Activated naive CD4-positive, alpha-beta T cell treated with anti-CD3 and anti-CD28 coated beads, Interleukin-2, amount 50 U/mL, for 72 hours (primary cell): Measurements from ENCODE around the gene CTNNBIP1. TPM values are rescaled to one million over a fixed set of nuclear protein-coding genes. Genes with fewer than 3 reads are reported as not detected.
A peak's percentile ranks its signal among the peaks of the same experiment; 100 is the strongest.

Source experiments
- ATAC-seq, 2 donors: fragments of 150-1000 bp; cut with Tn5 transposase; 2 replicates each; pipeline ENCODE4 v1.10.0; 2021; ENCODE audit warnings: mild to moderate bottlenecking in 2 of 2, moderate library complexity in 2 of 2
- DNase-seq, 2 donors: peaks; one replicate each; pipeline ENCODE4 v3.0.0; 2021 to 2022; ENCODE audit warnings: low spot score in 2 of 2
- H3K27ac Mint-ChIP-seq, 2 donors: one replicate each; pipeline ENCODE4 v1.8.0; 2022; ENCODE audit warnings: mild to moderate bottlenecking in 2 of 2, mixed read lengths in 2 of 2
- H3K36me3 Mint-ChIP-seq, 2 donors: one replicate each; pipeline ENCODE4 v1.8.0; 2022; ENCODE audit warnings: mixed read lengths in 2 of 2
- H3K9me3 Mint-ChIP-seq, 2 donors: one replicate each; pipeline ENCODE4 v1.8.0; 2022; ENCODE audit warnings: mixed read lengths in 2 of 2
- total RNA-seq, 2 donors: library from RNA; stranded (reverse); gene quantifications; one replicate each; pipeline ENCODE4 v1.2.3, GENCODE V29; 2022

CTNNBIP1 gene
- total RNA-seq, 2 donors from 2014 or later = 14.5 to 14.6 TPM

DNA sequence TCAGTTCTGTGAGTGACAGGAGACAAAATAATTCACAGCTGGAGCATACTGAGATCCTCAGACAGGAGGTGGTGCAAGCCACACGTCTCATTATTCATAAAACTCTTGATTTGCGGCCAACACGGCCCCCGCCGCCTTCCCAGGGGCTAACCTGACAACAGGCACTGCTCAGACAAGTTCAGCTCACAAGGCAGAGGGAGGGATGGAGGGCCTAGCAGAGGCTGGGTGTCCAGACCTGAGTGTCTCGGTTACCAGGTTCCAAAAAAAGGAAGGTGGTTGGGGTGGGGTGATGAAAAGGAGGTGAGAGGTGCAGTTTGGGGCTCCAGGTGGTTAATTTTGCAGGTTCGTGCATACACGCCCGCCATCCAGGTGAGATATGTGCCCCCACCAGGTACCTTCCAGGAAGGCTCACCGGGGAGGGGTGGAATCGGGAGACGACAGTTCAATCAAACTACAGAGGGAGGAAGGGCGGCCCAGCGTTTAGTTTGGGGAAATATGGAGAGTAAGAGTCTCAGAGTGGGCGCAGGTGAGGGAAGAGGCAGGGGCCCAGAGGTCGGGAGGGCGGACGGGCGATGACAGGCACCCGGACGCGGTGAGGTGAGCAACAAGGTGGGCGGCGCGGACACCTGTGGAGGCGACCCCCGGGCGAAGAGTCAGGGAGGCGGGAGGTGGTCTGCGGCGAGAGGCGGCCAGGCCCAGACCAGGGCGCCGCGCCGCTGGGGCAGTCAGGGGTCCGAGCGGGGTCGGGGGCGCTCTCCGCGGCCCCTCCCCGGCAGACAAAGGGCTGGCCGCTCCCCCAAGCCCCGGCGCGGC lies 629 bp downstream of the CTNNBIP1 start:
- Mint-ChIP-seq H3K9me3 (no peaks in the 10 kb centered on the region), H3K36me3 (peaks cover 6 to 12% of the 10 kb centered on the region in 2 donors), H3K27ac (peak overlapping the region; percentile 95 to 99)
- ATAC-seq (peak in 1 of 2 donors; percentile 2), DNase-seq (peak; percentile 56 to 70)

DNA sequence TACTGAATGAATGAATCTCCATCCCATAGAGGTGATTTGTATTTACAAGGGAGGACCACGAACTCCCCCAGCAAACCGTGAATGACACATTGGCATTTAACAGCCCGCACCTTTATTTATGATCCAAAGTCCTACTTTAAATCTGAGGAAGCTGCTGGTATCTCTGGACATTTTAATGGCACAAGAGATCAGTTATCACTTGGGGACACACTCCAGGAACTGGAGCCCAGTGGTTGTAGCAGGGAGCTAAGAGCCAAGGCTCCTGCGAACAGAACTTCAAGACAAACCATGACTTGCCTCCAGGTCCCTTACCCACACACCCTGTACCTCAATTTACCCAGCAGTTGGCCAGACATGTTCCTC lies 1.2 kb downstream of the CTNNBIP1 start:
- ATAC-seq = no peak
- Mint-ChIP-seq H3K27ac (peak overlapping the region; percentile 95 to 99), H3K36me3 (peaks cover 6 to 12% of the 10 kb centered on the region in 2 donors), H3K9me3 (no peaks in the 10 kb centered on the region)
- DNase-seq = no peak

DNA sequence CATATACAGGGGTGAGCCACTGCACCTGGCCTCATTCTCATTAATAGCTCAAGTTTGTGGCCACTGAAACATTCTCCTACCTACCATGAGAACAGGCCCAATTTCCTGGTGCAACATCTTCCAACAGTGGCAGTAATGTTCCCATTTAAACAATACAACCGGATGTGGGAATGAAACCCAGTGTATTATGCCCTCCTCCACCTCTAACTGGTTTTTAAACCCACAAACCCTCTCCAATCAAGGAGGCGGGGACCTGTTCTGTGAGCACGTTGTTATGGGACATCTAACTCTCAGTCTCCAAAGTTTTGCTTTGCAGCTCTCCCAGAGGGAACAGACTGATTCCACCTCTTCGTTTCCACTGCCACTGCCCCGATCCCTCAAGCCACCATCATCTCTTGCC lies 2.6 kb downstream of the CTNNBIP1 start:
- peaks cover 6 to 12% of the 10 kb centered on the region in 2 donors for H3K36me3 Mint-ChIP-seq
- DNase-seq (no peak), ATAC-seq (no peak)
- no peaks in the 10 kb centered on the region for H3K9me3 Mint-ChIP-seq
- peak overlapping the region in 1 of 2 donors; percentile 3 for H3K27ac Mint-ChIP-seq

DNA sequence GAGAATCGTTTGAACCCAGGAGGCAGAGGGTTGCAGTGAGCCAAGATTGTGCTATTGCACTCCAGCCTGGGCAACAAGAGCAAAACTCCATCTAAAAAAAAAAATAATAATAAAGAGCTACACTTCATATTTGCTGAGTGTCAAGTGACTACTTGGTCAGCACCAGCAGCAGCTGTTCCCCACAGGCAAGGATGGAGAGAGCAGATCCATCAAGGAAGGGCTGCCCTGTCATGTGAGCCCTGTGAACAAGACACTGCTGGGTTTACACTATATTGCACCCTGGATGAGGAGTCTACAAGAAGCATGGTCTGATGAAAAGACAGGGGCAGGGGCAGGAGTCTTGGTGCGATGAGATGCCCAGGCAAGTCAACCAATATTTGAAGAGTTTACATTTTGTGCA lies 3.6 kb downstream of the CTNNBIP1 start:
- Mint-ChIP-seq H3K36me3 (peaks cover 6 to 12% of the 10 kb centered on the region in 2 donors), H3K9me3 (no peaks in the 10 kb centered on the region), H3K27ac (no peak overlapping the region)
- no peak for ATAC-seq
- no peak for DNase-seq

DNA sequence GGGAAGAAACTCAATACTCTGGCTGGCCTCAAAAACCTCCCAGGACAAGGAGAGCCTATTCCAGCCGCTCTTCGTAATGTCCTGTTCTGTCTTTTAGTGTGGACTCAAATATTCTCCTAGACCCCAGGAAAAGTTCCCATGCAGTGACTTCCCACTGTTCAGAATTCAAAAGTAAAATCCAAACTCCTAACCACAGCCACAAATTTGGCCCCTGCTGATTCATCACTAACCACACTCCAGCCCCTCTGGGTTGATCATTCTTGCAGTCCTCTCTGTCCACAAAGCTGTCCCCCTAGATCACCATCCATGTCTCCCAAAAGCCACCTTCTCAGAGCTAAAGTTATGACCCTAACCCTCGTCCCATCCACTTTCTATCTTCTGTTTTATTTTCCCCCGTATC lies 5.1 kb downstream of the CTNNBIP1 start:
- Mint-ChIP-seq H3K27ac (peak overlapping the region; percentile 5 to 76), H3K9me3 (no peaks in the 10 kb centered on the region), H3K36me3 (peaks cover 6 to 12% of the 10 kb centered on the region in 2 donors)
- no peak for DNase-seq
- no peak for ATAC-seq

DNA sequence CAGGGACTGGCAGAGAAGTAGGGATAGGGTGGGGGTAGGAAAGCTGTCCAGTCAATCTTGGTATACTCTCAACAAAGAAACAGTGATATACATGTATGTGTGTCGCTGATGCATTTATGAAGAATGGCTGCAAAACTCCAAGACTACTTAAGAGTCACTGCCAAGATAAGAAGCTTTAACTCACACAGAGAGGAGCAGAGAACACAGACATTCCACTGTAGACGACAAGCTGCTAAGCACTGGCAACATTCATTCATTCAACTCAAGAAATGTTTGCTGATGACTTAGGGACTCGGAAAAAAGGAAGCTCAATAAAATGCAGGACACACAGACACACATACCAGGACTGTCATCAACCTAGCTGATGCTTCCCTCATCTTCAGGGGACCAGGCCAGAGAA lies 5.5 kb downstream of the CTNNBIP1 start:
- no peaks in the 10 kb centered on the region for H3K9me3 Mint-ChIP-seq
- peak overlapping the region; percentile 76 to 94 for H3K27ac Mint-ChIP-seq
- no peak for DNase-seq
- no peak for ATAC-seq
- peaks cover 6 to 11% of the 10 kb centered on the region in 2 donors for H3K36me3 Mint-ChIP-seq

DNA sequence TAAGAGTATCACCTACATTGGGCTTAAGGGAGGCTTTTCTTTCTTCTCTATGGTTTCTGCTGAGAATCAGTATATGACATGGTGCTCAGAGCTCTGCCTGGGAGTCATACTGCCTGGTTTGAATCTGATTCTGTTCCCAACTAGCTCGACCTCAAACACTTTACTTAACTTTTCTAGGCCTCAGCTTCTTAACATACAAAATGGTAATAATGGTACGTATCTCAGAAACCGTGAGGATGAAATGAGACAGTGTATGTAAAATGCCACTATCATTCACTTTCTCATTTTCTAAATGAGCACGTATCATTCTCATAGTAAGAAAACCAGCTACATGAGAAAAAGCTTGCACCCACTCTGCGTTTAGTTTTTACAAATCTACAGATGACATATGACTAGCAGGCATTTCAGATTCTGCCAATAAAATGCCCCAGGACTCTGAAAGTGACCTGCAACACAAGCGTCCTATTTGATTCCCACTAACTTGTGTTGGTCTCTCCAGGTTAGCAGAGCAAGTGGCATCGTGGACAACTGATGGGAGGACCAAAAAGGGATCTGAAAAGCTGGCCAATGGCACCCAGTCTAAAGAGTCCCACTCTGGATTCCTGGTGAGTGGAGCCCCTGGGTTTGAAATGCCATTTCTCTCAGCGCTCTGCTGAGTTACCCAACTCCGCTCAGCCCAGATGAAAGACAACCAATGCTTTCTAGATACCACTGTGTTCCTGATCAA lies 6.1 kb downstream of the CTNNBIP1 start:
- ATAC-seq = peak; percentile 89 to 94
- Mint-ChIP-seq H3K36me3 (peaks cover 0 to 5% of the 10 kb centered on the region in 2 donors), H3K27ac (peak overlapping the region; percentile 76 to 94), H3K9me3 (no peaks in the 10 kb centered on the region)
- peak in 1 of 2 donors; percentile 35 for DNase-seq

DNA sequence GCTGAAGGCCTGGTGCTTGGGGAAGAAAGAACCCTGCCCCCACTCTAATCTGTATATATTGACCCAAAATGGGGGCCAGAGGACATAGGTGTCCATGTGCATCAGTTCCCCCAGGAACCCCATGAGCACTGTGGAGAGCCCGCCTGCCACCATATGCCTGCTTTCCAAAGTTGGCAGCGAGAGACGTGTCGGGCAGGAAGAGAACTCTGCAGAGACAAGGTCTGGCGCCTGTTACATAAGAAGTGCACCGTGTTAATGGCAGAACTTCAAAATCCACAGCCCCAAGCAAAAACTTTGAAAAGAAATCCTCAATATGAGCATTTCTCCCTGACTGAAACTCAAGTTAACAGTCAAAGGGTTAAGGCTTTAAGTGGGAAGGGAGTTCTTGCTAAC lies 8.0 kb downstream of the CTNNBIP1 start:
- DNase-seq (no peak), ATAC-seq (no peak)
- Mint-ChIP-seq H3K9me3 (no peaks in the 10 kb centered on the region), H3K27ac (no peak overlapping the region), H3K36me3 (no peaks in the 10 kb centered on the region)

DNA sequence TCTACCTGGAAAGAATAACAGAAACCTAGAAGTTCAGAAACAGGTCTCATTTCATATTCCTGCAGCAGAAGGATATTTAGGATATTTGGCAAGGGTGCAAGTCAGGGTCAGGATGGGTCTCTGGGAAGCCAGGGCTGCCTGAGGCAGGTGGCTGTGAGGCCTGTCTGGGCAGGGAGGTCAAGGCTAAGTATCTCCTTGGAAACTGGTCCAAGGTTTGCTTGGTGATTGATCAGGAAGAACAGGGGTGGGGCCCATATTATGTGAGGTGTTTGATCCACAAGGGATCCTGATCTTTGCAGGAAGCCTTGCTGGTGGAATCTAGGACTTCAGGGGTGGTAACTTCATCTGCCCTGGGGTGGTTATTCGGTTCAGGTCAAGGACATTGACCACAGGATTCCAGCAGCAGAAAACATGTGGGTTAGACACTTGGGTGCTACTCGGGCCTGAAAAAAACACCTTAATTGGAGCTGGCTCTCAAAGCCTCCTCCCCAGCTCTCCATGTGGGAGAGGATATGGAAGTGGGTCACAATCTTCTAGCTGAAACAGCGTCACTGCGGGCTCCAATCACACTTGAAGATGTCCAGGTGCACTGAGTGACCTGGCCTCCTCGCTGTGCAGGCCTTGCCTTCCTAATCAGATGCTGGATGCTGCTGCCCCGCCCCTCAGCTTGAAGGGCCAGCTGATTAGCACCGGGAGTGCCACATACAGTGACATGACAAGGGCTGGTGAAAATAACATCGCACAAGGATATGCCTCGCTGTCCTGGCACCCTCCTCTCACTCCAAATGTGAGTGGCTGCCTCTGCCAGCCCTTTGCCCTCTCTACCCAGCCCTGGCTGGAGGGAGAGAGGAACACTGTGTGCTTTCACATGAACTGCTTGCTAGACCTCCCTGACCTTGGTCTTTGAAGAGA lies 8.7 kb downstream of the CTNNBIP1 start:
- ATAC-seq (no peak), DNase-seq (no peak)
- Mint-ChIP-seq H3K27ac (no peak overlapping the region), H3K9me3 (no peaks in the 10 kb centered on the region), H3K36me3 (no peaks in the 10 kb centered on the region)

DNA sequence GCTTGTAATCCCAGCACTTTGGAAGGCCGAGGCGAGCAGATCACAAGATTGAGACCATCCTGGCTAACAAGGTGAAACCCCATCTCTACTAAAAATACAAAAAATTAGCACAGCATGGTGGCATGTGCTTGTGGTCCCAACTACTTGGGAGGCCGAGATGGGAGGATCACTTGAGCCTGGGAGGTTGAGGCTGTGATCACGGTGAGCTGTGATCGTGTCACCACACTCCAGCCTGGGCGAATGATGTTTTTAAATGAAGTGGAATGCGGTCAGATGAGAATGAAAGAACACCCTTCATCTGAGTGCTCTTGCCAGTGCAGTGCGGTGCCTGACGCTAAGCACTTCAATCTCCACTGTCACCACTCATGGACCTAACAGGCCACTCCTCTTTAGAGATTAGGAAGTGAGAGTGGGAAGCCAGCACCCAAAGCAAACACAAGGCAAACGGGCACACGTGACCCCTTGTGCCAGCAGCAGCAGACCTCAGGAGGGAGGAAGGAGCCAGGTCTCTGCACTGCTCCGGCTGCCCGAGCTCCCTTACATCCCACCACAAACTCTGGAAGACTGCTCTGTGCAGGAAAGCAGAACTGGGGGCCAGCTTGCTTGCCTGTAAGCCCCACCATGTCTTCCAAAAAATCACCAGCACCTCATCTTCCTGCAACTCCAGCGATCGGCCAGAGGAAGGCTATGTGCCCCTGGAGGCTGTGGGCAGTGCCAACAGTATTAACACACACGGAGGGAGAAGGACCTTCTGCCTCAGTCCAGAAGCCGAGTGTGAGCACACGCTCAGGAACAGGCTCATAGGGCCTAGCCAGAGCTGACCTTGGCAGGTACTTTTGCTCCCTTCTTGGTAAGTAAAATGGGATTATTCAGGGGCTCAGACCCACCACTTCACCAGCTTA lies 9.7 kb downstream of the CTNNBIP1 start:
- no peaks in the 10 kb centered on the region for H3K9me3 Mint-ChIP-seq
- ATAC-seq = peak in 1 of 2 donors; percentile 4

DNA sequence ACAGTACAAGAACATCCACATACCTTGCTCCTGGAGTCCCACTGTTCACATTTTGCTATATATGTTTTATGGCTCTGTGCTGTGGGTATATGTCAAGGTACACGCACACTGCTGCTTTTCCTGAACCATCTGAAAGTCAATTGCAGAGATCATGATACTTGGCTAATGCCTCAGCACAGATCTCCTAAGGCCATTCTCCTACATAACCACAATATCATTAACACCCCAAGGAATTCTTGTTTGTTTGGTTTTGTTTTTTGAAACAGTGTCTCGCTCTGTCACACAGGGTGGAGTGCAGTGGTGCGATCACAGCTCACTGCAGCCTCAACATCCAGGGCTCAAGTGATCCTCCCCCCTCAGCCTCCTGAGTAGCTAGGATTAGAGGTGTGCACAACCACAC lies 16.0 kb downstream of the CTNNBIP1 start:
- no peaks in the 10 kb centered on the region for H3K36me3 Mint-ChIP-seq
- H3K27ac Mint-ChIP-seq = peak overlapping the region in 1 of 2 donors; percentile 58
- ATAC-seq (no peak), DNase-seq (no peak)
- no peaks in the 10 kb centered on the region for H3K9me3 Mint-ChIP-seq

More for the DNA sequence above, 9.7 kb downstream of the CTNNBIP1 start:
- DNase-seq = no peak
- no peaks in the 10 kb centered on the region for H3K36me3 Mint-ChIP-seq
- H3K27ac Mint-ChIP-seq = no peak overlapping the region

DNA sequence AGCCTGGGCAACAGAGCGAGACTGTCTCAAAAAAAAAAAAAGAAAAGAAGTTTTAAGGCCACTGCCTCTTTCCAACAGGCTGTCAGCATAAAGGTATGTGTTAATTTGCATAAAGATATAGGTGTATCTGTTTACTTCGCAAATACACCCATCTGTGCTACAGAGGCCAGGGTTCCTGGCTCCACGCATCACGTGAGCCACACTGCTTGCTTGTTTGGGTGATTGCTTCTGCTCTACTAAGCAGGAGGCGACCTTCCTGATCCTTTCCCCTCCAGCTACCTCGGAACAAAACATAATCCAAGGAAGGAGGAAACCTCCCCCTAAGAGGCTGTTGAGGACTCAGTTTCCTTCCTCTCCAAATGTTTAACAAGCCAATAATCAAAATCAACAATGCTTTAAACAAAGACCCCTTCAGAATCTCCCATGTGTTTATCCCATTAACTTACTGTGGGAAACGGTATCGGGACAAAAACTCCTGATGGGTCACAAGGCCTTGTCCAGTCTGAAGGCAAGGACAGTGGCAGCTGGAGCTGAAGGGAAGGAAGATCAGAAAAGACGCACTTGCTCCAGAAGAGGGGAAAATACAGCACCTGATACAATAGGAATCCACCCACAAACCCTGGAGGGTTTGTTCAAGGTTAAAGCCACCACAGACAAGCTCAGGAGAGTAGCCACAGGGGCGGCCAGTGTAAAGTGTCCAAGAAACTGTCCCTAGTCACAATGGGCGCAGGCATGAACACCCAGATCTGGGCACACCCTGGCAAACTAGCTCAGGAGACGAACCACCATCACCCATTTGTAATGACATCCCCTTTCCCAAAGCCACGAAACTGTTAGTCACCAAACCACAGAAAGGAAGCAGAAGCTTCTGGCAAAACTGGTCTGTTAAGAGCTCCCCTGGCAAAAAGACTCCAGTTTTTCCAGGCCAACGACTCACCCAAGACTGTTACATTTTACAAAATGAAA lies 17.2 kb downstream of the CTNNBIP1 start:
- DNase-seq (no peak), ATAC-seq (peak in 1 of 2 donors; percentile 43)
- peak overlapping the region; percentile 58 to 60 for H3K27ac Mint-ChIP-seq

DNA sequence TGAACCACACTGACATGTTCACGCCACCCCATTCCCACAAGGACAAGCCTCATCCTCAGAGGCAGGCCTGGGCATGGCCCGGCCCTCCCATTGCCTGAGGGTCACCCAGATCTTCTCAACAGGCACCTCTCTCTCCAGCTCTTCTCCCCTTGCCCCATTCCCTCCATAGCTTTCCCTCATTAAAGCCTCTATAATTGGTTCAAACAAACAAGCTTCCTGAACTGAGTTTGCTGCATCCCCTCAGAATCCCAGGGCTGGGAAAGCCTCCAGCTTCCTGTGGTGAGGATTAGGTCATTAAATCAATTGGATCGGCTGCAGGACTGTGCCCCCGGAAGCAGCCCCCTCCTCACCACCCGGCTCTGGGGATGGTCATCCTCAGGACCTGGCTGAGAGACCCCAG lies 18.9 kb downstream of the CTNNBIP1 start:
- Mint-ChIP-seq H3K36me3 (no peaks in the 10 kb centered on the region), H3K27ac (no peak overlapping the region), H3K9me3 (no peaks in the 10 kb centered on the region)
- ATAC-seq (no peak), DNase-seq (no peak)

More for the DNA sequence above, 17.2 kb downstream of the CTNNBIP1 start:
- Mint-ChIP-seq H3K36me3 (no peaks in the 10 kb centered on the region), H3K9me3 (no peaks in the 10 kb centered on the region)

DNA sequence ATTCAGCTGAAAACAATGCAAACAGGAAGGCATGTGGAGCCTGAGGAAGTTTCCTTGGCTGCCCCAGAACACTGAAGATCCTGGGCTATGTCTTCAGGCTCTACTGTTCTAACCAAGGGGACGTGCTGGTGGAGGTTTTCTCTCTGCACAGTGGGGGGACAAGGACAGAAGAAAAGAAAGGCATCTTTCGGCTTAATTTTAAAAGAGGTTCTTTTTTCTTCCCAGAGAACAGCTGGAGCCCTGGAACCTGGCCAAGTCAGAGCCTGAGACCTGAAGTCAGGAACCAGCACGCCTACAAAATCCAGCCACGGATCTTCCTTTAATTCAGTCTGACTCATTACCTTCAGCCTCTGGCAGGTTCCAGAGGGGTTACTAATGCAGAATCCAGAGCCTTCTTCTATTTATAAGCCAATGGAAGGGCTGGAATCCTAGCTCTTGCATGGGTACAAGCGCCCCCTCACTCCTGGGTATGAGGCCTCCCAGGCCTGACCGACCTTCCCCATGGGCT lies 19.8 kb downstream of the CTNNBIP1 start:
- ATAC-seq = no peak
- Mint-ChIP-seq H3K27ac (no peak overlapping the region), H3K9me3 (no peaks in the 10 kb centered on the region), H3K36me3 (no peaks in the 10 kb centered on the region)
- DNase-seq = no peak

DNA sequence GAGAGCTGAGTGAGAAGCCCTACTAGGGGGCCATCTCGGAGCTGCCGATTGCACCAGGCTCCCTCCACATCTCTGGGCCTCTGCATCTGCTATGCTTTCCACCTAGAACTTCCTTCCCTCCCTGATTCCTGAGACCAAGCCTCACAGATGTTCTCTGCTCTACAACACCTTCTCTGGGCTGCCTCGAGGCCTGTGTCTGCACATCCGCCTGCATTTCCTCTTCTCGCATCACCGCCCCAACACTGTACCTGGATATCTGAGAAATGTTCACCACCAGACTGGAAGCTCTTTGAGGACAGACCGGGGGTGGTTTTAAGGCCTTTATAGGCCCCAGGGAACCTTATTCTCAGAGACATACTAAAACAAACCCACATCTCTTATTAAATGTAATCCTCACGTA lies 20.7 kb downstream of the CTNNBIP1 start:
- Mint-ChIP-seq H3K27ac (no peak overlapping the region), H3K9me3 (no peaks in the 10 kb centered on the region), H3K36me3 (no peaks in the 10 kb centered on the region)
- ATAC-seq = no peak
- no peak for DNase-seq
